Activated naive CD4-positive, alpha-beta T cell treated with anti-CD3 and anti-CD28 coated beads for 36 hours (primary cell): ENCODE measurements around the gene NELL2. TPM values are rescaled to one million over a fixed set of nuclear protein-coding genes. Genes with fewer than 3 reads are reported as not detected.
"Not testable (repeated sequence)": the region's sequence is repeated elsewhere in the genome, so short reads cannot be mapped to it uniquely, and the experiment has no call there.

Experiments
- CTCF ChIA-PET: fragments of 350-600 bp; sonication (Branson Sonifier 250); formaldehyde crosslinking; loops from one replicate; lab custom pipeline; 2021; ENCODE audit warnings: antibody characterized with exemption; lab: Charles Lee
- DNase-seq: peaks from one replicate; pipeline ENCODE4 v3.0.0-alpha.2; 2020
- H3K27ac Mint-ChIP-seq: one replicate; pipeline ENCODE4 v1.8.0; 2021; ENCODE audit warnings: mild to moderate bottlenecking, mixed read lengths
- H3K27me3 Mint-ChIP-seq: one replicate; pipeline ENCODE4 v1.8.0; 2021; ENCODE audit warnings: low read depth, mixed read lengths
- H3K36me3 Mint-ChIP-seq: one replicate; pipeline ENCODE4 v1.8.0; 2021; ENCODE audit warnings: low read depth, mixed read lengths
- H3K4me1 Mint-ChIP-seq: one replicate; pipeline ENCODE4 v1.8.0; 2021; ENCODE audit warnings: low read depth, mixed read lengths
- H3K4me3 Mint-ChIP-seq: one replicate; pipeline ENCODE4 v1.8.0; 2021; ENCODE audit warnings: mild to moderate bottlenecking, moderate library complexity, mixed read lengths
- H3K9me3 Mint-ChIP-seq: one replicate; pipeline ENCODE4 v1.8.0; 2021; ENCODE audit warnings: mixed read lengths
- intact Hi-C: fragments of 100-400 bp; cut with micrococcal nuclease; formaldehyde crosslinking; loops from one replicate; pipeline ENCODE4 v1.15.1; 2023
- total RNA-seq, 2 experiments: library from RNA; stranded (reverse); gene quantifications; one replicate each; pipeline ENCODE4 v1.2.3, GENCODE V29; 2021

The NELL2 gene
- total RNA-seq = 10 to 100 TPM; 61.9 to 72.2 TPM

DNA sequence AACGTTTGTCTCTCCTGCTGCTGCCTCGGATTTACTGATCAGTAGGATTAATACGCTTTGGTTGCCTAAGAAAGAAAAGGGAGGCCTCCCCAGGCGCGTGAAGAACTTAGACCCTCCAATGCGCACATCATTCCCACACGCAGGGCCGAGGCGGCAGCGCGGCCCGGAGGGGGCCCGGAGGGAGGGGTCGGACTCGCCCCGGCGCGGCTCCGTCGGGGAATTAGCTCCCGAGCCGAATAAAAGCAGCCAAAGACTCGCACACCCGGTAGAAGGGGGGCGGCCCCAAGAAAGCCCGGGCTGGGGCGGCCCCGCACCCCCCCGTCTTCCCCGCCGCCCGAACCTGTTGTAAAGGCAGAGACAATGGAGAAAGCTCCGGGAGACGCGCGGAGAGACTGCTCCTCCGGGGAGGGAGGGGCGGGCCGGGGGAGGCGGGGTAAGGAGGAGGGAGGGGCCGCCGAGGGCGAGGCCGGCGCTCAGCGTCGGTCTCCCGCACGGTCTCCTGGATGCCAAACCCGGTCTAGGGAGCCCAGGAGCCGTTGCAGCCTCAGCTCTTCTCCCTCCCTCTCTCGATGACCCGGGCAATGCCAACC lies at the start of gene NELL2:
Gene NELL2 (minus strand): TSS at position 362 of the 590 bp plus-strand sequence. CDS start 446 bp downstream, outside the sequence.
- H3K4me3 Mint-ChIP-seq = peak within 1 kb of the TSS; percentile 99
- intact Hi-C loops = loop anchor here (2.0 to 10.0 kb wide), 5 partner anchors 55 to 919 kb away; partner anchors contain the start of gene ARID2
- peaks cover 6% of the 10 kb centered on the region for H3K27me3 Mint-ChIP-seq
- H3K27ac Mint-ChIP-seq = peak within 1 kb of the TSS; percentile 91
- H3K36me3 Mint-ChIP-seq = peaks cover 9% of the 10 kb centered on the region
- peak; percentile 82 for DNase-seq
- peaks cover 12% of the 10 kb centered on the region for H3K9me3 Mint-ChIP-seq
- CTCF ChIA-PET = interaction anchor here (0.6 to 6.9 kb wide), 16 partner anchors 9 to 339 kb away, joined by 3 to 128 read pairs (median 4); no protein-coding TSS in a partner anchor
- H3K4me1 Mint-ChIP-seq = peaks cover 23% of the 10 kb centered on the region

DNA sequence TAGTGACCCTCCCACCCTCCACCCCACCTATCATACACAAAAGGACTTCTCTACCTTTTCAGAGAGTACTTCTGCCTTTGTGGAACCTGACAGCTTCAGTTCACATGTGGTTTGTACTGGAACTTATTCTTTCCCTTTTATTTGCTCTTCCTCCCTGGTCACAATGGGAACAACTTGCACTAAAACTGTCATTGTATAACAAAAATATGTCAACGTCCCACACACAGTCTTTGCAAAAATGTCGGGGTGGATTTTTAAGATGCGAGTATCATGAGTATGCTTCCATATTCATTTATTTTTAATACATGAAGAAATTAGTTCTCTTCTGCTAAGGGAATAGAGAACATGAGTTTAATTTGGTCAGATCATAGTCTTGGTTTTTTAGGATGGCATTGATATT lies 45.6 kb upstream of the NELL2 start:
- no peaks in the 10 kb centered on the region for H3K36me3 Mint-ChIP-seq
- no peaks in the 10 kb centered on the region for H3K4me1 Mint-ChIP-seq
- intact Hi-C loops = no loop called here
- CTCF ChIA-PET = interaction anchor here (0.7 kb wide), 2 partner anchors 84 to 207 kb away, joined by 3 read pairs; no protein-coding TSS in a partner anchor
- H3K27ac Mint-ChIP-seq = no peak overlapping the region
- H3K27me3 Mint-ChIP-seq = no peaks in the 10 kb centered on the region
- no peak overlapping the region for H3K4me3 Mint-ChIP-seq
- DNase-seq = no peak
- H3K9me3 Mint-ChIP-seq = no peaks in the 10 kb centered on the region

DNA sequence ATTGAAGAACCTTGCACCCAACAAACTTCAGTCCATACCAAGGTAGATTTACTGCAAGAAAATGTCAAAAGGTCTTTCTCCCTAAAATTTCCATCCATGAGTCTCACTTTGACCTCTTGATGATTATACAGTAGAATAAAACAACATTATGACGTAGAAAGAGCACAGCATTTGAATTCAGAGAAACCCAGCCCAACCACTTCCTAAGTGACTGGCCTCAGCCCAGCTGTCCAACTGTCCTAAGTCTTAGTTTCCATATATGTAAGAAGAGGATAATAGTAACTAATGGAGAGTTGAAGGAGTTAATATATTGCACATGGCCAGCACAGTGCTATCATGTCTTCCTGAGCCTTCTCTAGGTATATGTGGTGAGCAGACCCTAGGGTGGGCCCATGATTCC lies 41.0 kb upstream of the NELL2 start:
- Mint-ChIP-seq H3K9me3 (no peaks in the 10 kb centered on the region), H3K27ac (no peak overlapping the region), H3K36me3 (no peaks in the 10 kb centered on the region), H3K27me3 (no peaks in the 10 kb centered on the region), H3K4me3 (no peak overlapping the region), H3K4me1 (no peaks in the 10 kb centered on the region)
- intact Hi-C loops = no loop called here
- no peak for DNase-seq
- CTCF ChIA-PET = no interaction called here

DNA sequence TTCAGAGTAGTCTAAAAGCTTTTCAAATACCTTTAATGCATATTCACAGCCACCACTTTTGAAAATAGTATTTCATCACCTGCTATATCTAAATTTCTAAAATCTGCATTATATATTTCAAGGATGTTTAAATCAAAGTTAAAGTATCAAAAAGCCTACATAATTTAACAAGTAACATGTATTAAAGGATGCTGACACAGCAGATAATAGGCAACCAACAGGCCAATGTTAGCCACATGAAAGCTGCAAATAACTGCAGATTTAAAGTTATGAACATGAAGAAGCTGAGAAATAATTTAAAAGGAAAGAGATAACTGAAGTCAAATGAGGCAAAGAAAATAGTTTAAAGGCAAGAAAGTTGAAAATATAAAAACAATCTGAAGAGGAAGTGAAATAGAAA lies 39.8 kb upstream of the NELL2 start:
- H3K36me3 Mint-ChIP-seq = no peaks in the 10 kb centered on the region
- no peak overlapping the region for H3K27ac Mint-ChIP-seq
- H3K4me1 Mint-ChIP-seq = no peaks in the 10 kb centered on the region
- DNase-seq = no peak
- H3K9me3 Mint-ChIP-seq = no peaks in the 10 kb centered on the region
- CTCF ChIA-PET = interaction anchor here (0.7 kb wide), 1 partner anchor 25 kb away, joined by 3 read pairs; no protein-coding TSS in a partner anchor
- no peak overlapping the region for H3K4me3 Mint-ChIP-seq
- intact Hi-C loops = no loop called here
- no peaks in the 10 kb centered on the region for H3K27me3 Mint-ChIP-seq

DNA sequence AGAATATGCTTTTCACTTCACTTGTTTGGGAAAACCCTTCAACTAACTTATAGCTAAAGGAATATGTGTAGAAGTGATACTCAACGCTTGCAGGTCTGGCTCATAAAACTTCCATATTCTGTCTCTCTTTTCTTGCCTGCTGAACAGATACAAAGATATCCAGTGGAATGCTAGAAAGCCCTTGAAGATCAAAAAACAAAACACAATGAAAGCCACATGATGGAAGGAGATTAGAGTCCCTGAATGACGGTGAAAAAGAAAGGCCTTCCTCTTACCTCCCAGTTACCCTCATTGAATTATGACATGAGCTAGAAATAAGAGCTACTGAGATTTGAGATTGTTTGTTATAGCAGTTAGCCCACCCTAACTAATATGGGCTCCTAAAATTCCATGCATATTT lies 28.2 kb upstream of the NELL2 start:
- H3K4me3 Mint-ChIP-seq = no peak overlapping the region
- H3K36me3 Mint-ChIP-seq = no peaks in the 10 kb centered on the region
- peaks cover 21% of the 10 kb centered on the region for H3K9me3 Mint-ChIP-seq
- H3K27ac Mint-ChIP-seq = no peak overlapping the region
- CTCF ChIA-PET = interaction anchor here (1.4 kb wide), 1 partner anchor 45 kb away, joined by 4 read pairs; no protein-coding TSS in a partner anchor
- intact Hi-C loops = no loop called here
- no peaks in the 10 kb centered on the region for H3K27me3 Mint-ChIP-seq
- no peaks in the 10 kb centered on the region for H3K4me1 Mint-ChIP-seq
- DNase-seq = no peak

DNA sequence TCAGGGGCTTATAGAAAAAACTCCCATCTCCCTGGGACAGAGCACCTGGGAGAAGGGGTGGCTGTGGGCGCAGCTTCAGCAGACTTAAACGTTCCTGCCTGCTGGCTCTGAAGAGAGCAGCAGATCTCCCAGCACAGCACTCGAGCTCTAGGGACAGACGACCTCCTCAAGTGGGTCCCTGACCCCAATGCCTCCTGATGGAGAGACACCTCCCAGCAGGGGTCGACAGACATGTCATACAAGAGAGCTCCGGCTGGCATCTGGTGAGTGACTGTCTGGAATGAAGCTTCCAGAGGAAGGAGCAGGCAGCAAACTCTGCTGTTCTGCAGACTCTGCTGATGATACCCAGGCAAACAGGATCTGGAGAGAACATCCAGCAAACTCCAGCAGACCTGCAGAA lies 22.0 kb upstream of the NELL2 start:
- DNase-seq = not testable (repeated sequence)

DNA sequence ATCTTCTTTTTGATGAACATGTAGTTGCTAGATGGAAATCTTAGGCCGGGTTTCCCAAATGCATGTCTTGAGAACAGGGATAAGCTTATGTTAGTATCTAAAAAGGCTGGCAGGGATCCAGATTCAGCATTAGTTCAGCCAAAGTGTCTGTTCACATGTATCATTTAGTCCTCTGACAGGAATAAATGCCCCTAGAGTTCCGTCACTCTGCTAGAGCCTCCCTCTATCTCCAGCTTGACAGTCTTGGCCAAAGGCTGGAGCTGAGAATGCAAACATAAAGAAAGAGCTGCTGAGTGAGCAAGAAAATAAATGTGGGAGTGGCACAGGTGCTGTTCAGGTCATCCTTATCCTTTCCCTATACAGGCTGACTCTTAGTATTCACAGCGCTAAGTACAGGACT lies 13.8 kb upstream of the NELL2 start:
- CTCF ChIA-PET = no interaction called here
- no peaks in the 10 kb centered on the region for H3K27me3 Mint-ChIP-seq
- intact Hi-C loops = no loop called here
- H3K27ac Mint-ChIP-seq = no peak overlapping the region
- no peaks in the 10 kb centered on the region for H3K4me1 Mint-ChIP-seq
- no peaks in the 10 kb centered on the region for H3K9me3 Mint-ChIP-seq
- no peak for DNase-seq
- no peak overlapping the region for H3K4me3 Mint-ChIP-seq
- no peaks in the 10 kb centered on the region for H3K36me3 Mint-ChIP-seq

More for the DNA sequence above, 22.0 kb upstream of the NELL2 start:
- H3K36me3 Mint-ChIP-seq, H3K4me3 Mint-ChIP-seq, H3K27me3 Mint-ChIP-seq, H3K27ac Mint-ChIP-seq, CTCF ChIA-PET, H3K4me1 Mint-ChIP-seq, intact Hi-C loops: not testable (repeated sequence)
- H3K9me3 Mint-ChIP-seq = peaks cover 26% of the 10 kb centered on the region

DNA sequence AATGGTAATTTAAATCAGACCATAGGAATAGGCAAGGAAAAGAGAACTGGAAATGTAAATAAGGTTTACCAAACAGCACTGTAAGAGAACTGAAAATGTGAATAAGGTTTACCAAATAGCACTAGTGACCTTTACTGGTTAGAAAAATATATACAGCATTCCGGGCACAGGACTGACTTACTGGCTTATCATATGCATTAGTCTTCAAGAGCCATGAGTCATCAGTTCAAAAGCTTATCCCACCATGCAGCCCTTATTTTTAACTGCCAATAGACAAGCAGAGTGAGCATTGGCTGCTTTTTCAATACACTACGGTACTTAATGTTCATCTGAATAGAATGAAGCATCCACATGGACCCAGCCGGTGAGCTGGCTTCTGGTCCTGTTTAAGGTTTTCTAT lies 13.0 kb upstream of the NELL2 start:
- Mint-ChIP-seq H3K4me3 (no peak overlapping the region), H3K36me3 (no peaks in the 10 kb centered on the region), H3K4me1 (no peaks in the 10 kb centered on the region), H3K9me3 (no peaks in the 10 kb centered on the region), H3K27ac (no peak overlapping the region), H3K27me3 (no peaks in the 10 kb centered on the region)
- intact Hi-C loops = no loop called here
- DNase-seq = no peak
- CTCF ChIA-PET = no interaction called here

DNA sequence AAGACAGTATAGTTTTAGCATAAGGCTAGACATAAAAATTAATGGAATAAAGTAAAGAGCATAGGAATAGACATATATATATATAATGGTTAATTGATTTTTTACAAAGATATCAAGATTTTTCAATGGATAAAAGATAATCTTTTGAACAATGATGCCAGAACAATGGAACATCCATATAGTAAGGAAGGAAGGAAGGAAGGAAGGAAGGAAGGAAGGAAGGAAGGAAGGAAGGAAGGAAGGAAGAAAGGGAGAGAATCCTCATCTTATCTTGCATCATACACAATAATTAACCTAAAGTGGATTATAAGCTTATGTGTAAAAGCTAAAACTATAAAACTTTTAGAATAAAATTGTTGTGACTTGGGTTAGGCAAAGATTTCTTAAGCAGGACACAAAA lies 9.8 kb upstream of the NELL2 start:
- no peak for DNase-seq
- Mint-ChIP-seq H3K27me3 (no peaks in the 10 kb centered on the region), H3K27ac (no peak overlapping the region), H3K4me3 (no peak overlapping the region), H3K9me3 (peaks cover 7% of the 10 kb centered on the region), H3K4me1 (no peaks in the 10 kb centered on the region), H3K36me3 (peaks cover 2% of the 10 kb centered on the region)
- intact Hi-C loops = no loop called here
- CTCF ChIA-PET = interaction anchor here (0.9 kb wide), 1 partner anchor 9 kb away, joined by 4 read pairs; the partner anchor contains the start of gene NELL2

DNA sequence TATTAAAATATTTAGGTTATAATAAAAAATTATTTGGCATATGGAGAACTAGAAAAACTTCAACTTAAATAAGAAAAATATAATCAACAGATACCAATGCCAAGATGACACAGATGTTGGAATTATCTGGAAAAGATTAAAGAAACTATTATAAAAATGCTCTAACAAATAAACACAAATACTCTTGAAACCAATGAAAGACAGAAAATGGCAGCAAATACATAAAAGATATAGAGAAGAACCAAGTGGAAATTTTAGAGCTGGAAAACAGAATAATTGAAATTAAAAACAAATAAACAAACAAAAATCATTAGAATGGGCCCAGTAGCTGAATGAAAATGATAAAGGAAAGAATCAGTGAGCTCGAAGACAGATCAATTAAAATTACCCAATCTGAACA lies 5.1 kb upstream of the NELL2 start:
- H3K4me1 Mint-ChIP-seq = peaks cover 3% of the 10 kb centered on the region
- H3K36me3 Mint-ChIP-seq = peaks cover 4% of the 10 kb centered on the region
- DNase-seq = no peak
- CTCF ChIA-PET = no interaction called here
- no peak overlapping the region for H3K4me3 Mint-ChIP-seq
- intact Hi-C loops = no loop called here
- H3K27ac Mint-ChIP-seq = no peak overlapping the region
- peaks cover 6% of the 10 kb centered on the region for H3K27me3 Mint-ChIP-seq
- peaks cover 19% of the 10 kb centered on the region for H3K9me3 Mint-ChIP-seq

DNA sequence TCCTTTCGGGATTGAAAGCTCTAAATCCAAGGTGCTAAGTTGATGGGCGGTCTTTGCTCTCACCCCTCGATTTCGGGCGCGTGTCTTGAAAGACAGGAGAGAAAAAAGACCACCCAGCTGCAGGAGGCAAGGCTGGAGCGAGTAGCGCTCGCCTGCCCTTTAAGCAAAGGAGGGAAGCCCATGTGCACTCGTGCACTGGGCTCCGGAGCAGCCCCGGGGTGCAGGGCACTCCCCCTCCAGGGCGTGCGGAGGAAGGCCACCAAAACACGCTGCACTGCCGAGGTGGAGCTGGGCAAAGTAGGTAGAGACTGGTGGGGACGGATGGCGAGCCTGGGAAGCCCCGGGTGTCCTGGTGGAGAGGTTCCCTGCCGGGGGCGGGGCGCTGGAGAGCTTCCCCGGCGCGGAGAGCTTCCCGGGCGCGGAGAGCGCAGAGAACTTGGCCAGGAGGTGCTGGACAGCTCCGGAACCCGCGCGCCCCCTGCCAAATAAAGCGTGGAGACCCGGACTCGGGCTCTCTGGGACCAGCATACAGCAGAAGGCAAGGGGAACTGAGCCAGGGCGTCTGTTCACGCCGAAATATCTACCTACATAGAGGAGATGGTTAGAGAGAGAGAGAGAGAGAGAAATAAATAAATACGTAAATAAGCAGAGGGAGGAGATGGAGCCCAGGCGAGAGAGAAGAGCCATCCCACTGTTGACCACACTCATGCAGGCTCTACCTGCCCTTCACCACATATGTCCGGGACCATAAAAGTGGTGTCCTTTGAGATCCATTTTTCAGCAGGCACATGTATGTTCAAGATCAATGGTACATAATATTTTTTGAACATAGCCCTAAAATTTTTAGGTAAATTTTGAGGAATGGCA lies 662 bp upstream of the NELL2 start:
- peaks cover 18% of the 10 kb centered on the region for H3K4me1 Mint-ChIP-seq
- CTCF ChIA-PET = interaction anchor here (0.7 to 6.9 kb wide), 12 partner anchors 9 to 861 kb away, joined by 3 to 128 read pairs (median 4); no protein-coding TSS in a partner anchor
- peaks cover 19% of the 10 kb centered on the region for H3K9me3 Mint-ChIP-seq
- peaks cover 11% of the 10 kb centered on the region for H3K36me3 Mint-ChIP-seq
- intact Hi-C loops = loop anchor here (10.0 kb wide), 1 partner anchor 848 kb away; the partner anchor contains the start of gene ARID2
- H3K4me3 Mint-ChIP-seq = peak overlapping the region; percentile 99
- H3K27ac Mint-ChIP-seq = no peak overlapping the region
- peaks cover 6% of the 10 kb centered on the region for H3K27me3 Mint-ChIP-seq
- DNase-seq = peak; percentile 54

DNA sequence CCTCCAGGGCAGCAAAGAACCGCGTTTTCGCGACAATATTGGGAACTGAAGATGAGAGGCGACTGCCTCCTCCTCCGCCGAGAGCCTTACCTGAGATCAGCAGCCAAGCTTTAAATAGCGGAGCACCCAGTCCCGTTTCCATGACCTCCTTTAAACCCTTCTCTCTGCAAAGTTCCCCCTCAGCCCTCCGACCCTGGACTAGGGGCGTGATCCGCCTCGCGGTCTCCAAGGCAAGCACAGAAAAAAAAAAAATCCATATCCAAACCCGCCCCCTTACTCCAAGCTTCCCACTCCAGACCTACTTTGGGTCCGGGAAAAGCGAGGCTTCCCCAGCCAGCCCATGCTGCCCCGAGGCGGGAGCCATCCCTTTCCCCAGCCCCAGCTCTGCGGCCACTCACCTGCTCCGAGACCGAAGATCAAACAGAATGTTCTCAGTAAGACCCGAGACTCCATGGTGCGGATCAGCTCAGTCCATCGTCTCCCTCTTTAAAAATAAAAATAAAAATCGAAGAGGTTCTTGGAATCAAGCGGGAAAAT lies 630 bp downstream of the NELL2 start:
- peak overlapping the region; percentile 99 for H3K4me3 Mint-ChIP-seq
- H3K27ac Mint-ChIP-seq = peak overlapping the region; percentile 91
- DNase-seq = peak; percentile 25
- H3K4me1 Mint-ChIP-seq = peaks cover 29% of the 10 kb centered on the region
- H3K9me3 Mint-ChIP-seq = peaks cover 8% of the 10 kb centered on the region
- intact Hi-C loops = loop anchor here (2.0 to 10.0 kb wide), 5 partner anchors 55 to 919 kb away; partner anchors contain the start of gene ARID2
- peaks cover 6% of the 10 kb centered on the region for H3K27me3 Mint-ChIP-seq
- peaks cover 13% of the 10 kb centered on the region for H3K36me3 Mint-ChIP-seq
- CTCF ChIA-PET = interaction anchor here (0.6 to 6.9 kb wide), 16 partner anchors 12 to 912 kb away, joined by 3 to 128 read pairs (median 6); no protein-coding TSS in a partner anchor
